Hematopoietic multipotent progenitor cell treated with erythropoietin and hydrocortisone succinate and interleukin-3 and kit ligand, for 15 days (in vitro differentiated cells): ENCODE data around the gene CDC73.
"Not testable (repeated sequence)": the region's sequence is repeated elsewhere in the genome, so short reads cannot be mapped to it uniquely, and the experiment has no call there.

Source experiments
- DNase-seq: peaks from one replicate; pipeline ENCODE4 v3.0.0-alpha.2; 2015; ENCODE audit warnings: low spot score

CDC73 gene

GRCh38 chr1:193114485-193115095, 7.2 kb upstream of the CDC73 start:
- no peak for DNase-seq

- no peak for DNase-seq
These were observed 6.1 kb upstream of the CDC73 start for GRCh38 chr1:193115629-193116227.

GRCh38 chr1:193117167-193117566, 4.7 kb upstream of the CDC73 start:
- DNase-seq: not testable (repeated sequence)

- DNase-seq: no peak
These were observed 3.6 kb upstream of the CDC73 start for GRCh38 chr1:193118194-193118593.

GRCh38 chr1:193118803-193119730, 2.8 kb upstream of the CDC73 start:
- no peak for DNase-seq

- no peak for DNase-seq
These were observed 1.1 kb upstream of the CDC73 start for GRCh38 chr1:193120604-193121166.

- DNase-seq: no peak
These were observed 1.9 kb downstream of the CDC73 start for GRCh38 chr1:193123751-193124150.

- no peak for DNase-seq
These were observed 3.5 kb downstream of the CDC73 start for GRCh38 chr1:193125369-193125768.

GRCh38 chr1:193131266-193131860, 9.5 kb downstream of the CDC73 start:
- no peak for DNase-seq

- no peak for DNase-seq
These were observed 18.4 kb downstream of the CDC73 start for GRCh38 chr1:193140254-193140653.

GRCh38 chr1:193141804-193142203, 20.0 kb downstream of the CDC73 start:
- no peak for DNase-seq

GRCh38 chr1:193142409-193142808, 20.6 kb downstream of the CDC73 start:
- DNase-seq: no peak

GRCh38 chr1:193143285-193143684, 21.5 kb downstream of the CDC73 start:
- no peak for DNase-seq

GRCh38 chr1:193144361-193144938, 22.6 kb downstream of the CDC73 start:
- DNase-seq: no peak

GRCh38 chr1:193144999-193145398, 23.2 kb downstream of the CDC73 start:
- no peak for DNase-seq

- no peak for DNase-seq
These were observed 34.4 kb downstream of the CDC73 start for GRCh38 chr1:193156117-193156821.

- no peak for DNase-seq
These were observed 35.0 kb downstream of the CDC73 start for GRCh38 chr1:193156822-193157142.

- DNase-seq: no peak
These were observed 35.5 kb downstream of the CDC73 start for GRCh38 chr1:193157360-193157759.

- DNase-seq: no peak
These were observed 54.3 kb downstream of the CDC73 start for GRCh38 chr1:193176113-193176512.

- no peak for DNase-seq
These were observed 55.0 kb downstream of the CDC73 start for GRCh38 chr1:193176788-193177187.

GRCh38 chr1:193179094-193179493, 57.3 kb downstream of the CDC73 start:
- DNase-seq: no peak
